Measurements from ENCODE around the gene MYO18B.

- TF ChIP-seq ATF3 (IDR thresholded peaks at IDR 0.05; ENCODE audit: insufficient read depth, low read depth, low read length) (no peak), JUND (IDR thresholded peaks at IDR 0.05; ENCODE audit: low read length) (no peak)
These were observed 2.2 kb upstream of the MYO18B start for GRCh38 chr22:25739659-25740344.
